ENCODE results near the gene ADCY1. TPM values are rescaled to one million over a fixed set of nuclear protein-coding genes. Genes with fewer than 3 reads are reported as not detected.

ADCY1 gene
- total RNA-seq, 8 experiments from 2014 or later, result 0.56 to 22.4 (median 12.1) TPM

- WGBS, 10 experiments, result 45 to 100% (median 64%) methylated on average over 1 to 5 of the region's 7 CpGs; no CpG with 5 or more reads in 4 of the 10 experiments
Measured at GRCh38 chr7:45670227-45670626, 96.1 kb downstream of the ADCY1 start.

DNA sequence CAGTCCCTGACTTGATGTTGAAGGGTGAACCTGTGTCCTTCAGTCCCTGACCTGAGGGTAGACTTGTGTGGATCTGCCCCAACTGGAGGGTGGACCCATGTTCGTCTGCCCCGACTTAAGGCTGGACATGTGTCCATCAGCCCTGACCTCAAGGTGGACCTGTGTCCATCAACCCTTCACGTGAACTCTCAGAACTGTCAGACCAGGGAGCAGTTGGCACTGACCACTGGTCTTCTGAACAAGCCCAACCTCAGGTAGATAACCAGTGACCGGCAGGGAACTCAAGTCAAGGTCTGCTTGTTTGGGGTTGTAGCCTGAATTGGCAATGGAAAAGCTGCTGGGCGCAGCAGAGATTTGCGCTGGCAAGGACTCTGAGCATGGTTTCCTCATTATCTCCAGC is 96.5 kb downstream of the ADCY1 start:
- Histone ChIP-seq H3K4me3 (no peak overlapping the region), H3K27ac (no peak overlapping the region), H3K4me1 (replicated peaks in 1 of 2) (no peaks in the 10 kb centered on the region)
- 75 to 96% (median 93%) methylated on average over 2 to 4 of the region's 6 CpGs; no CpG with 5 or more reads in 5 of the 10 experiments for WGBS, 10 experiments
- no peak for ATAC-seq (replicated peaks in 6 of 8)
- in situ Hi-C loops (cut with MboI; ENCODE audit: low pct_unique_long_range_greater_than_20kb in 2 of 9, low sequenced_read_pairs in 9 of 9, unreplicated experiment in 9 of 9), result no loop called here

More at GRCh38 chr7:45670227-45670626, 96.1 kb downstream of the ADCY1 start:
- no peak overlapping the region for H3K4me3 ChIP-seq
- H3K27ac ChIP-seq, result no peak overlapping the region
- in situ Hi-C loops (cut with MboI; ENCODE audit: low pct_unique_long_range_greater_than_20kb in 2 of 9, low sequenced_read_pairs in 9 of 9, unreplicated experiment in 9 of 9), result no loop called here
- ATAC-seq (replicated peaks in 6 of 8), result no peak
- H3K4me1 ChIP-seq (replicated peaks in 1 of 2), result no peaks in the 10 kb centered on the region

GRCh38 chr7:45677311-45677900 is 103.2 kb downstream of the ADCY1 start:
- H3K4me3 ChIP-seq, result no peak overlapping the region
- in situ Hi-C loops (cut with MboI; ENCODE audit: low pct_unique_long_range_greater_than_20kb in 2 of 9, low sequenced_read_pairs in 9 of 9, unreplicated experiment in 9 of 9), result no loop called here
- WGBS, 10 experiments, result 68 to 100% (median 90%) methylated on average over 1 to 8 of the region's 9 CpGs
- no peaks in the 10 kb centered on the region for H3K4me1 ChIP-seq (replicated peaks in 1 of 2)
- ATAC-seq (replicated peaks in 6 of 8), result no peak
- H3K27ac ChIP-seq, result no peak overlapping the region

GRCh38 chr7:45679516-45679915 is 105.3 kb downstream of the ADCY1 start:
- H3K4me3 ChIP-seq, result no peak overlapping the region
- H3K4me1 ChIP-seq (replicated peaks in 1 of 2), result no peaks in the 10 kb centered on the region
- no peak overlapping the region for H3K27ac ChIP-seq
- no peak for ATAC-seq (replicated peaks in 6 of 8)
- in situ Hi-C loops (cut with MboI; ENCODE audit: low pct_unique_long_range_greater_than_20kb in 2 of 9, low sequenced_read_pairs in 9 of 9, unreplicated experiment in 9 of 9), result no loop called here
- WGBS, 10 experiments, result 74 to 100% (median 90%) methylated on average over 1 to 3 of the region's 4 CpGs; no CpG with 5 or more reads in 5 of the 10 experiments

DNA sequence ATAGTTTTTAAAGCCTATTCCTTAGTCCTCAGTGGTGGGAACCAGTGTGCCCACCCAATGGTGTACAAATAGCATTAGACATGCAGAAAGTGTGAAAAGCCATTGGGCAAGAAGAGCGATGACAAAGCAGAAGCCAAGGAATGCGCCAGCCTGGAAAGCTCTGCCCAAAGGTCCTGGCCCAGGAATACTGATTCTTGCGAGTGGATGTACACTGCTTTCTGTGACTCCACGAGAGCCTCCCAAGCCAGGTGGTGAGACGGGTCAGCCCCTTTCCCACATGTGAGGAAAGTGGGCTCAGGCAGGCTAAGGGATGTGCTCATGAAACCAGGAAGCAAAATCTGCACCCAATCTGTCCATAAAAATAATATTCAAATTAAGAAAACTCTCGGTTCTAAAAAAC is 106.6 kb downstream of the ADCY1 start:
- in situ Hi-C loops (cut with MboI; ENCODE audit: low pct_unique_long_range_greater_than_20kb in 2 of 9, low sequenced_read_pairs in 9 of 9, unreplicated experiment in 9 of 9), result no loop called here
- ATAC-seq (replicated peaks in 6 of 8), result no peak
- 68 to 100% (median 89%) methylated on average over 1 to 4 of the region's 6 CpGs; no CpG with 5 or more reads in 2 of the 10 experiments for WGBS, 10 experiments
- H3K4me1 ChIP-seq (replicated peaks in 1 of 2), result no peaks in the 10 kb centered on the region
- no peak overlapping the region for H3K4me3 ChIP-seq
- H3K27ac ChIP-seq, result no peak overlapping the region

DNA sequence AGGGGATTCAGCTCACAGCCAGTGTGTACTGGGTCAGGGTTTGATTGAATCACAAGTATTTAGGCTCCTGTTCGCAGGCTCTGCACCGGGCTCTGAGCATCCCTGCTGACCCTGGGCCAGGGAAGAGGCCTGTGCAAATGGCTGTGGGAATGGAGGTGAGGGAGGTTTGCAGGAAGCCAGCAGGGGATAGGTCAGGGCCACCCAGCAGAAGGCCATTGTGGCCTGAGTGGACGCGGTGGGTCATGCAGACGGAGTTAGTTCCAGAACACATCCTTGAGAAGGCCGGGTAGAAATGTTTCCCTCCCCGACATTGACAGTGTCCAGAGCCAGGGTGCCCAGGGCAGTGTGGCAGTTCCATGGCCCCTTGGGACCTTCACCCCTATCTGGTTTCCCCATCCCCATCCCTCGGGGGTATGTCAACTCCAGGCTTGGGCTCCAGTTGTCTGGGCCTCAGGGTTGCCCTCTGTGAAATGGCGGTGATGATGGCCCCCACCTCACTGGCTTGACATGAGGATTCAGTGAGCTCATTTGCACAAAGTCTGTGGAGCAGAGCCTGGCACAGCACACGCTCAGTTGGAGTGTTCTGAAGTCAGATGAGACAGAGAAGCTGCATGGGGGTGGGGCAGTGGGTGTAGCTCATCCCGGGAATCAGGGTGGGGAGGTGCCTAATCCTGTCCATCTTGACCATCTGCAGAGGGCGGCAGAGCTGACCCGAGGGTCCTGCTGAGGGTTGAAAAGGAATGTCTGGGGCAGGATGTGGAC is 107.6 kb downstream of the ADCY1 start:
- no peak overlapping the region for H3K4me3 ChIP-seq
- peak in 1 of 8 experiments; percentile 57 for ATAC-seq (replicated peaks in 6 of 8)
- in situ Hi-C loops (cut with MboI; ENCODE audit: low pct_unique_long_range_greater_than_20kb in 2 of 9, low sequenced_read_pairs in 9 of 9, unreplicated experiment in 9 of 9), result no loop called here

GRCh38 chr7:45682358-45682735 is 108.2 kb downstream of the ADCY1 start:
- Histone ChIP-seq H3K4me1 (replicated peaks in 1 of 2) (no peaks in the 10 kb centered on the region), H3K27ac (no peak overlapping the region), H3K4me3 (no peak overlapping the region)
- in situ Hi-C loops (cut with MboI; ENCODE audit: low pct_unique_long_range_greater_than_20kb in 2 of 9, low sequenced_read_pairs in 9 of 9, unreplicated experiment in 9 of 9), result no loop called here
- WGBS, 10 experiments, result 55 to 100% (median 83%) methylated on average over 1 to 5 of the region's 7 CpGs; no CpG with 5 or more reads in 5 of the 10 experiments
- ATAC-seq (replicated peaks in 6 of 8), result no peak

More for the DNA sequence above, 107.6 kb downstream of the ADCY1 start:
- WGBS, 10 experiments, result 72 to 100% (median 100%) methylated on average over 1 to 4 of the region's 13 CpGs; no CpG with 5 or more reads in 5 of the 10 experiments
- Histone ChIP-seq H3K27ac (no peak overlapping the region), H3K4me1 (replicated peaks in 1 of 2) (no peaks in the 10 kb centered on the region)

- Histone ChIP-seq H3K4me1 (replicated peaks in 1 of 2) (no peaks in the 10 kb centered on the region), H3K4me3 (no peak overlapping the region), H3K27ac (no peak overlapping the region)
- peak in 2 of 8 experiments; percentile 37 to 71 for ATAC-seq (replicated peaks in 6 of 8)
- 57 to 100% (median 94%) methylated on average over 1 to 6 of the region's 7 CpGs; no CpG with 5 or more reads in 1 of the 10 experiments for WGBS, 10 experiments
- in situ Hi-C loops (cut with MboI; ENCODE audit: low pct_unique_long_range_greater_than_20kb in 2 of 9, low sequenced_read_pairs in 9 of 9, unreplicated experiment in 9 of 9), result no loop called here
Measured at GRCh38 chr7:45682836-45683555, 108.8 kb downstream of the ADCY1 start.

- in situ Hi-C loops (cut with MboI; ENCODE audit: low pct_unique_long_range_greater_than_20kb in 2 of 9, low sequenced_read_pairs in 9 of 9, unreplicated experiment in 9 of 9), result no loop called here
- ATAC-seq (replicated peaks in 6 of 8), result no peak
- Histone ChIP-seq H3K27ac (no peak overlapping the region), H3K4me1 (replicated peaks in 1 of 2) (no peaks in the 10 kb centered on the region), H3K4me3 (no peak overlapping the region)
- 86 to 100% (median 96%) methylated on average over 1 to 6 of the region's 13 CpGs; no CpG with 5 or more reads in 3 of the 10 experiments for WGBS, 10 experiments
Measured at GRCh38 chr7:45683556-45684148, 109.5 kb downstream of the ADCY1 start.

GRCh38 chr7:45684910-45685618 is 110.9 kb downstream of the ADCY1 start:
- in situ Hi-C loops (cut with MboI; ENCODE audit: low pct_unique_long_range_greater_than_20kb in 2 of 9, low sequenced_read_pairs in 9 of 9, unreplicated experiment in 9 of 9), result no loop called here
- 46 to 100% (median 75%) methylated on average over 1 to 7 of the region's 8 CpGs for WGBS, 10 experiments
- no peak for ATAC-seq (replicated peaks in 6 of 8)

DNA sequence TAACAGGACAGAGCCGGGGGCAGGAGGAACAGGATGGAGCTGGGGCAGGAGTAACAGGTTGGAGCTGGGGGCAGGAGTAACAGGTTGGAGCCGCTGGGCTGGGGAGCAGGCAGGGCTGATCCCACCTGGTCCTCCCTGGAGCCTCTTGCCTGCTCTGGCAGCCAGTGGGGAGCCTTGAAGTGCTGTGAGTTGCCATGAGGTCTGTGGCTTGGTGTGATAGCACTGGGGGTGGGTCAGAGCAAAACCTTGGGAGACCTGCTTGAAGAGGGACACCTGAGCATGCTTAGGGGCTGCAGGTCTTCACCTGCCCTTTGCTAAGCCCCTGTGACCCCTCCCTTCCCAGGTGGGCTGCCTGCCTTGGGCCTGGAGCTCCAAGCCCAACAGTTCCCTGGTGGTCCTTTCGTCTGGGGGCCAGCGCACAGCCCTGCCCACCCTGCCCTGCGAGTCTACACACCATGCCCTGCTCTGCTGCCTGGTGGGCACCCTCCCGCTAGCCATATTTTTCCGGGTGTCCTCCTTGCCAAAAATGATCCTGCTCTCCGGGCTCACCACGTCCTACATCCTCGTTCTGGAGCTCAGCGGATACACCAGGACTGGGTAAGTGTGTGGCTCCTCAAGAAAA is 111.6 kb downstream of the ADCY1 start:
- no peak for ATAC-seq (replicated peaks in 6 of 8)
- H3K27ac ChIP-seq, result no peak overlapping the region
- H3K4me3 ChIP-seq, result no peak overlapping the region
- no peaks in the 10 kb centered on the region for H3K4me1 ChIP-seq (replicated peaks in 1 of 2)
- in situ Hi-C loops (cut with MboI; ENCODE audit: low pct_unique_long_range_greater_than_20kb in 2 of 9, low sequenced_read_pairs in 9 of 9, unreplicated experiment in 9 of 9), result no loop called here
- WGBS, 10 experiments, result 83 to 100% (median 93%) methylated on average over 1 to 3 of the region's 11 CpGs; no CpG with 5 or more reads in 7 of the 10 experiments

More at GRCh38 chr7:45684910-45685618, 110.9 kb downstream of the ADCY1 start:
- H3K27ac ChIP-seq, result no peak overlapping the region
- H3K4me1 ChIP-seq (replicated peaks in 1 of 2), result no peaks in the 10 kb centered on the region
- H3K4me3 ChIP-seq, result no peak overlapping the region

Data from motor neuron (in vitro differentiated cells).